ENCODE measurements around the gene LTB. TPM values are rescaled to one million over a fixed set of nuclear protein-coding genes. Genes with fewer than 3 reads are reported as not detected.

The LTB gene
- total RNA-seq, 1 experiment from 2014 or later, result not detected

DNA sequence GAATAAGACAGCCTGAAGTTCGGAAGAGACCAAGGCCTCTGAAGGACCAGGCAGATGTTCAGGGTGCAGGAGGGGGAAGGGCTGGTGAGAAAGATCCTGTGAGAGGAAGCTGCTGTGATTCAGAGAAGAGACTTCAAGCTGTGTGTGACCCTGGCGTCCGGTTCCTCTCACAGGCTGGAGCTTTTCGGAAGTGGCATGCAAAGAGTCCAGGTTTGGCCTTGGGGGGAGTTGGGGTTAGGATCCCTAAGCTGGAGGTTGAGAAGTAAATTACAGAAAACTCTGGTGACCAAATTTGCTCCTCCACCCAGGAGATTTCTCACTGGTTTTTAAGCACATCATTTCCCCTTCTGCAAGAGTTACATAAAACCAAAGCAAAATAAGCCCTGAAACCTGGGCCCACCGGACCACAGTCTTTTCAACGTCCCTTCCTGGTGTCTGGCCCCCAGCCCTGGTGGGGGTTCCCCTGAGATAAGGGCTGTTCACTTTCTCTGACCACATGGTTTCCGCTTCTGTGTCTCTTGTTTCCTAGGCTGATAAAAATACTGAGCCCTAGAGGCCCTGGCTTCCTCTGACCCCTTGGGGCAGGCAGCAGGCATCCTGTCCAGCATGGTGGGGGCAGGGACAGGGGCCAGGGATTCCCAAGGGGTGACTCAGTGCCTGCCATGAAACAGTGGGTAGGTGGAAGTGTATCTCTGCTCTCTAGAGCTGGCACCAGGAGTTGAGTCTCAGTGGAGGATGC lies 22.1 kb downstream of the LTB start:
- H4K8ac ChIP-seq (replicated peaks; ENCODE audit: insufficient read length, low read depth, low read length), result no peak overlapping the region
- H4K20me1 ChIP-seq (ENCODE audit: control insufficient read depth, insufficient read depth, insufficient read length), result no peaks in the 10 kb centered on the region
- no peaks in the 10 kb centered on the region for H3K23me2 ChIP-seq (ENCODE audit: insufficient read length, low read depth, low read length, poor library complexity, severe bottlenecking)
- H3K79me1 ChIP-seq (ENCODE audit: insufficient read depth, low read depth, low read length, poor library complexity, severe bottlenecking), result no peaks in the 10 kb centered on the region
- no CpG with 5 or more reads among the region's 7 CpGs for WGBS (ENCODE audit: extremely low coverage, insufficient read length, low lambda C conversion rate)
- H3K14ac ChIP-seq (ENCODE audit: insufficient read depth, low read length), result no peak overlapping the region
- H3K9ac ChIP-seq (ENCODE audit: extremely low read depth, insufficient read length, low read length), result no peak overlapping the region
- no peak overlapping the region for H4K91ac ChIP-seq (ENCODE audit: insufficient read length, low read depth, low read length)
- Mint-ChIP-seq H3K4me3 (no peak overlapping the region), H3K27me3 (ENCODE audit: low read depth) (no peaks in the 10 kb centered on the region), H3K9me3 (no peaks in the 10 kb centered on the region), H3K36me3 (ENCODE audit: insufficient read depth in 1 of 3, low read depth in 3 of 3) (peaks cover 14 to 39% (median 26%) of the 10 kb centered on the region in 3 experiments; a peak in 6 of 7 replicates), H3K27ac (peak overlapping the region; percentile 24 to 40 (median 26); a peak in 4 of 7 replicates), H3K4me1 (peaks cover 4 to 18% of the 10 kb centered on the region in 2 experiments; a peak in 3 of 4 replicates)
- no peak overlapping the region for H2BK15ac ChIP-seq (ENCODE audit: low read depth, low read length)
- no peak overlapping the region for H4K5ac ChIP-seq (ENCODE audit: insufficient read length, low read depth, low read length)
- H3K23ac ChIP-seq (ENCODE audit: insufficient read length, low read depth, low read length), result no peak overlapping the region
- no peaks in the 10 kb centered on the region for H3K9me3 ChIP-seq (ENCODE audit: control insufficient read depth, low read depth, low read length)
- no peak overlapping the region for H3T11ph ChIP-seq (ENCODE audit: low read length)
- H2BK20ac ChIP-seq (ENCODE audit: low read depth, low read length, poor library complexity, severe bottlenecking), result no peak overlapping the region
- peaks cover 4% of the 10 kb centered on the region; the same call in 1 of the 2 replicates for H3K4me1 ChIP-seq (ENCODE audit: insufficient read depth, low read length)
- H2AK5ac ChIP-seq (ENCODE audit: insufficient read length, low read length), result no peak overlapping the region
- H3K79me2 ChIP-seq (ENCODE audit: insufficient read depth, low read length), result no peaks in the 10 kb centered on the region
- H2BK5ac ChIP-seq (ENCODE audit: insufficient read length, low read length), result no peak overlapping the region
- DNase-seq, result no peak
- no peak overlapping the region for H3K4me2 ChIP-seq (ENCODE audit: insufficient read depth, insufficient read length, low read length)
- no peak overlapping the region for H3K4ac ChIP-seq (ENCODE audit: low read depth, low read length)
- H3K56ac ChIP-seq (ENCODE audit: insufficient read length, low read depth, low read length), result no peak overlapping the region
- no peak overlapping the region for H2BK120ac ChIP-seq (ENCODE audit: low read depth, low read length, poor library complexity, severe bottlenecking)
- H3K18ac ChIP-seq (ENCODE audit: insufficient read length, low read depth, low read length), result no peak overlapping the region
- TF ChIP-seq, protein P1, sequence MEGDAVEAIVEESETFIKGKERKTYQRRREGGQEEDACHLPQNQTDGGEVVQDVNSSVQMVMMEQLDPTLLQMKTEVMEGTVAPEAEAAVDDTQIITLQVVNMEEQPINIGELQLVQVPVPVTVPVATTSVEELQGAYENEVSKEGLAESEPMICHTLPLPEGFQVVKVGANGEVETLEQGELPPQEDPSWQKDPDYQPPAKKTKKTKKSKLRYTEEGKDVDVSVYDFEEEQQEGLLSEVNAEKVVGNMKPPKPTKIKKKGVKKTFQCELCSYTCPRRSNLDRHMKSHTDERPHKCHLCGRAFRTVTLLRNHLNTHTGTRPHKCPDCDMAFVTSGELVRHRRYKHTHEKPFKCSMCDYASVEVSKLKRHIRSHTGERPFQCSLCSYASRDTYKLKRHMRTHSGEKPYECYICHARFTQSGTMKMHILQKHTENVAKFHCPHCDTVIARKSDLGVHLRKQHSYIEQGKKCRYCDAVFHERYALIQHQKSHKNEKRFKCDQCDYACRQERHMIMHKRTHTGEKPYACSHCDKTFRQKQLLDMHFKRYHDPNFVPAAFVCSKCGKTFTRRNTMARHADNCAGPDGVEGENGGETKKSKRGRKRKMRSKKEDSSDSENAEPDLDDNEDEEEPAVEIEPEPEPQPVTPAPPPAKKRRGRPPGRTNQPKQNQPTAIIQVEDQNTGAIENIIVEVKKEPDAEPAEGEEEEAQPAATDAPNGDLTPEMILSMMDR (conservative IDR thresholded peaks at IDR 0.05), result no peak
- H3K27me3 ChIP-seq (ENCODE audit: insufficient read depth, low read length), result no peaks in the 10 kb centered on the region
- H2AFZ ChIP-seq (ENCODE audit: low read length), result no peak overlapping the region
- H3K27ac ChIP-seq (ENCODE audit: insufficient read length, low read depth, low read length), result no peak overlapping the region
- H2BK12ac ChIP-seq (ENCODE audit: insufficient read length, low read depth, low read length), result no peak overlapping the region
